CD4-positive, alpha-beta T cell treated with Interleukin-2 at 100 ng/mL for 4 hours (primary cell): ENCODE data around the gene ABCB6.
A peak's percentile ranks its signal among the peaks of the same experiment; 100 is the strongest.

ENCODE experiments used
- DNase-seq: peaks from one replicate; pipeline ENCODE4 v3.0.0-alpha.2; 2020; ENCODE audit warnings: low spot score

The ABCB6 gene

GRCh38 chr2:219245148-219245898, 26.6 kb upstream of the ABCB6 start, which contains the start of the genes GLB1L and STK16:
GLB1L (minus strand) TSS chr2:219245444; CDS start chr2:219243573, 1,871 bp downstream.
STK16 (plus strand) TSS chr2:219245479; CDS start chr2:219246000, 521 bp downstream.
- DNase-seq = peak; percentile 87

GRCh38 chr2:219244789-219245147, 26.0 kb upstream of the ABCB6 start:
- no peak for DNase-seq

- no peak for DNase-seq
Observed at GRCh38 chr2:219243291-219243761, 24.6 kb upstream of the ABCB6 start.

GRCh38 chr2:219234331-219234730, 15.6 kb upstream of the ABCB6 start:
- DNase-seq = no peak

- DNase-seq = no peak
Observed at GRCh38 chr2:219230059-219230540, 11.3 kb upstream of the ABCB6 start.

- peak; percentile 99 for DNase-seq
Observed at GRCh38 chr2:219229305-219230058, 10.7 kb upstream of the ABCB6 start, which contains the start of the genes ANKZF1 and ATG9A. ANKZF1 (plus strand) TSS chr2:219229806; CDS start chr2:219230258, 452 bp downstream. ATG9A (minus strand) TSS chr2:219229636; CDS start chr2:219228024, 1,612 bp downstream.

GRCh38 chr2:219228911-219229304, 10.2 kb upstream of the ABCB6 start:
- DNase-seq = no peak

GRCh38 chr2:219228041-219228910, 9.5 kb upstream of the ABCB6 start:
- no peak for DNase-seq

- DNase-seq = no peak
Observed at GRCh38 chr2:219225350-219225749, 6.6 kb upstream of the ABCB6 start.

- DNase-seq = no peak
Observed at GRCh38 chr2:219223831-219224610, 5.3 kb upstream of the ABCB6 start.

- DNase-seq = no peak
Observed at GRCh38 chr2:219221957-219222518, 3.3 kb upstream of the ABCB6 start.

GRCh38 chr2:219220652-219221402, 2.1 kb upstream of the ABCB6 start:
- DNase-seq = no peak

- DNase-seq = no peak
Observed at GRCh38 chr2:219219784-219220532, 1.2 kb upstream of the ABCB6 start.

- DNase-seq = peak; percentile 17
Observed at GRCh38 chr2:219218217-219218731, 484 bp downstream of the ABCB6 start.

GRCh38 chr2:219216535-219216915, 2.2 kb downstream of the ABCB6 start:
- no peak for DNase-seq

GRCh38 chr2:219215871-219216534, 2.8 kb downstream of the ABCB6 start:
- DNase-seq = no peak

GRCh38 chr2:219214786-219215185, 4.0 kb downstream of the ABCB6 start:
- DNase-seq = no peak

- no peak for DNase-seq
Observed at GRCh38 chr2:219214141-219214540, 4.6 kb downstream of the ABCB6 start.
